Measurements from ENCODE around the gene NT5C. TPM values are rescaled to one million over a fixed set of nuclear protein-coding genes. Genes with fewer than 3 reads are reported as not detected.

NT5C gene
- total RNA-seq = 16.4 and 35.6 TPM in 2 replicates

GRCh38 chr17:75131278-75132017, at the start of gene NT5C:
Gene NT5C (minus strand): TSS chr17:75131742. CDS start chr17:75131707, 35 bp downstream.

DNA sequence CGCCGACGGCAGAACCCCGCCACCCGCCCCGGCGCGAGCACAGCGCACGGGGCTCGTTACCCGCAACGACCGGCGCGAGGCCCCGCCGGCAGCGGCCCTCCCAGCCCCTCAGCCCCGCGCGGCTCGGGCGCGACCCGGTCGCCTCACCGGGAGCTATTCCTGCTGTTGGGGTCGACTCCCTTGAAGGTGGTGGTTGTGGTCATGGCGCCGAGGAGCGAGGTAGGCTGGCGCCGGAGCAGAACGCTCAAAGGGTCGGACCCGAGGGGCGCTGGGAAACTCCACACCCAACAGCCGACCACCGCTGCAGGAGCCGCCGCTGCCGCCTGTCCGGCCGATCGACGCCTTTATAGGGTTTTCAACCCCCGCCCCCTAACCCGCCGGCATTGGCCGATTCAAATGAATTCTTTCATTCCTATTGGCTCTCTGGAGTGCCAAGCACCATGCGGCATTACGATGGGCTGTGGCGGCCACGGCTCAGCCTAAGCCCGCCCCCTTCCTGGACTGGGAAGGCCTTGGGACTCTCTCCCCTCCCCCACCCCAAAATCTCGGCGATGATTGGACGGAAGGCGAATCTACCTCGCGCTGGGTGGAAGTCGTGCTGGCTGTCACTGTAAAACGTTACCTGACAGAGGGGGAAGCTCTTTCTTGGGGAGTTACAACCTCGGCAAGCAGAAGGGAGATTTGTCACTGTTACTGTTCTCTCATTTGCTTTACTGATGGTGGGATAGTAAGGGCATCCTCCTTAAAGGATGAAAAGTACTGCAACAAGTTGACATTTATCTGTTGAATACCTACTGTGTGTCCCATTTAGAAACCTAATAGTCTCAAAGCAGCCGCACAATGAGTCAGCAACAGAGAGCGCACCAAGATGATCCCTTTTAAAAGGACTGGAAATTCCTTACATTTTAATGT, 22.9 kb upstream of the NT5C start, which contains the start of gene JPT1:
Gene JPT1 (minus strand): TSS at position 318 of the 912 bp plus-strand sequence. CDS start 115 bp downstream, at position 203.

GRCh38 chr17:75109407-75110233, 21.9 kb downstream of the NT5C start, which contains the start of gene ARMC7:
Gene ARMC7 (plus strand): TSS chr17:75109969. CDS start chr17:75110289, 320 bp downstream.

DNA sequence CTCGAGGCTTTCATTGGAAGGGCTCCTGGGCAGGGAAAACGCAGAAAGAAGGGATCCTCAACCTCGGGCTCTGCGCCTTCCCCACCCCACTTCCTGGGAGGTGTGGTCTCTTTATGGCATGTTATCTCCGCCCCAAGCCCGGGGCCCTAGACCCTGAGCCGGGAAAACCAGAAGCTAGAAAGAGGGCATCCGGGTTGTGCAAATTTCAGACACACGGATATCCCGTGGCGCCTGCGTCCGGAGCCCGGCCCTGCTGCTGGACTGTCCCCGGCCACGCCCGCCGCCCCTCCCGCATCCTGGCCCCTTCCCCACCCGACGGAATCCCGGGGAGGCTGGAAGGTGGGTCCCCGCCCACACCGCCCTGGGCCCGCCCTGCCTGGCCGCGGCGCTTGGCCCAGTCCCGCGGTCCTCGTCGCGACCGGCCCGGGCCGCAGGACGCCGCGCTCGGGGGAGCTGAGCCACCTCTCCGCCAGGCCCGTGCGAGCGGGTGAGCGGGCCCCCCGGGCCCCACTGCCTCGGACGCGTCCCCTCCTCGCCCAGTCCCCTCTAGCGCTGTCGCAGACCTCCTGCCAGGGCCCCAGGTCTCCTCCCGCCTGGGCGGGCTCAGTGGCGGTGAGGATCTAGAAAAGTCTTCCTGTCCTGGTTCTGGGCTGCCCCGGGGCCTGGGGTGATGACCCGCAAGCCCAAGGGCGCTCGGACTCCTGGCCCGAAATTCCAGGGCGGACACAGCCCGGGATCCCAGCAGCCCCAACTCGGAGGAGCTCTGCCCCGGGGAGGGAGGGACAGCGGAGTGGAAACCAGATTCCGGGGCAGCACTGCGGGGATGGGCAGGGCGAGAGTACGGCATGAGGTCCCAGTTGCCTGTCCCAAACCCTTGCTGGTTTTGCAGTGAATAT, 43.7 kb downstream of the NT5C start, which contains the start of gene SLC16A5:
Gene SLC16A5 (plus strand): TSS at position 397 of the 896 bp plus-strand sequence. CDS start 5,683 bp downstream, outside the sequence.

Other genes with a start within 250 kb of the NT5C start
- gene FADS6, start 238.1 kb downstream of the NT5C start, total RNA-seq = not detected in 2 replicates
- under 0.01 and 0.09 TPM in 2 replicates for gene USH1G, start 208.5 kb downstream of the NT5C start, total RNA-seq
- not detected in 2 replicates for gene OTOP2, start 207.5 kb downstream of the NT5C start, total RNA-seq
- gene OTOP3, start 195.8 kb downstream of the NT5C start, total RNA-seq = not detected in 2 replicates
- gene HID1, start 159.0 kb downstream of the NT5C start, total RNA-seq = 0.16 and 0.52 TPM in 2 replicates
- 5.5 and 6.4 TPM in 2 replicates for gene CDR2L, start 144.1 kb downstream of the NT5C start, total RNA-seq
- gene MRPL58, start 119.1 kb downstream of the NT5C start, total RNA-seq = 29.3 and 34.4 TPM in 2 replicates
- 279 and 442 TPM in 2 replicates for gene ATP5PD, start 84.8 kb downstream of the NT5C start, total RNA-seq
- gene KCTD2, start 84.5 kb downstream of the NT5C start, total RNA-seq = 10.6 and 12.8 TPM in 2 replicates
- gene SLC16A5, start 43.8 kb downstream of the NT5C start, total RNA-seq = 4.7 and 10.6 TPM in 2 replicates
- 1.7 and 1.8 TPM in 2 replicates for gene ARMC7, start 21.8 kb downstream of the NT5C start, total RNA-seq
- gene JPT1, start 22.8 kb upstream of the NT5C start, total RNA-seq = 24.1 and 39.9 TPM in 2 replicates
- gene SUMO2, start 51.2 kb upstream of the NT5C start, total RNA-seq = 134 and 198 TPM in 2 replicates
- 21.1 and 22.6 TPM in 2 replicates for gene NUP85, start 73.9 kb upstream of the NT5C start, total RNA-seq
- gene GGA3, start 129.9 kb upstream of the NT5C start, total RNA-seq = 11.5 and 17.8 TPM in 2 replicates
- gene MRPS7, start 130.1 kb upstream of the NT5C start, total RNA-seq = 43.1 and 46.0 TPM in 2 replicates
- gene MIF4GD, start 139.5 kb upstream of the NT5C start, total RNA-seq = 3.3 and 5.5 TPM in 2 replicates
- 3.3 and 4.3 TPM in 2 replicates for gene SLC25A19, start 157.7 kb upstream of the NT5C start, total RNA-seq